Panc1 (cell line): ENCODE measurements around the gene C11orf21. TPM values are rescaled to one million over a fixed set of nuclear protein-coding genes. Genes with fewer than 3 reads are reported as not detected.

Source experiments
- ATAC-seq: fragments of 200-7000 bp; cut with Tn5 transposase; 2 replicates; pipeline ENCODE4 v1.9.1; 2020; ENCODE audit warnings: mild to moderate bottlenecking, moderate library complexity
- BruUV-seq: library from RNA; stranded (reverse); fragments of 400-500 nt; replicated peaks from 2 replicates; lab custom pipeline; 2021; lab: Mats Ljungman, UMichigan
- CTCF ChIA-PET: fragments of 300-600 bp; sonication (Branson Sonifier 250); formaldehyde crosslinking; loops from one replicate; lab custom pipeline; 2022; ENCODE audit warnings: antibody characterized with exemption; lab: Charles Lee
- POLR2A ChIA-PET: fragments of 300-600 bp; sonication (Branson Sonifier 250); formaldehyde crosslinking; loops from one replicate; lab custom pipeline; 2022; ENCODE audit warnings: antibody characterized with exemption; lab: Charles Lee
- DNase-seq: peaks from one replicate; pipeline ENCODE4 v3.0.0-alpha.2; 2010; ENCODE audit warnings: low read depth, low spot score
- H3K27ac ChIP-seq: 2 replicates; pipeline ENCODE4 v1.5.1; 2011; ENCODE audit warnings: mild to moderate bottlenecking, low read length, inconsistent platforms
- H3K27me3 ChIP-seq: fragments of 200-500 bp; sonication (Bioruptor generic); 2 replicates; pipeline ENCODE4 v1.6.0; 2014; ENCODE audit warnings: low read length, inconsistent platforms; ENCODE audit not compliant: control insufficient read depth, insufficient read depth
- H3K36me3 ChIP-seq: fragments of 200-500 bp; sonication (Bioruptor generic); 2 replicates; pipeline ENCODE4 v1.5.1; 2014; ENCODE audit warnings: inconsistent platforms, mild to moderate bottlenecking, low read length, moderate library complexity; ENCODE audit not compliant: control insufficient read depth, insufficient read depth
- H3K4me1 ChIP-seq: 2 replicates; pipeline ENCODE4 v1.5.1; 2011; ENCODE audit warnings: inconsistent platforms, mild to moderate bottlenecking, low read length, moderate library complexity; ENCODE audit not compliant: control insufficient read depth, insufficient read depth
- H3K4me3 ChIP-seq, 2 experiments: 2 replicates each; pipeline ENCODE4 v1.5.1; 2011 to 2012; ENCODE audit warnings: low read depth in 2 of 2, low read length in 2 of 2, mild to moderate bottlenecking in 2 of 2, inconsistent platforms in 1 of 2, moderate library complexity in 1 of 2
- H3K9me3 ChIP-seq: fragments of 200-500 bp; sonication (Bioruptor generic); 2 replicates; pipeline ENCODE4 v1.5.1; 2014; ENCODE audit warnings: low read depth, mild to moderate bottlenecking, inconsistent platforms, low read length, moderate library complexity; ENCODE audit not compliant: control insufficient read depth, insufficient read depth
- POLR2AphosphoS5 ChIP-seq: IDR thresholded peaks from 2 replicates; pipeline ENCODE4 v1.6.1; 2012; ENCODE audit warnings: mild to moderate bottlenecking, low read depth, low read length, moderate library complexity
- SIN3A ChIP-seq: IDR thresholded peaks from 2 replicates; pipeline ENCODE4 v1.6.1; 2012; ENCODE audit warnings: low read depth, mild to moderate bottlenecking, low read length, moderate library complexity, borderline replicate concordance; ENCODE audit not compliant: insufficient read depth
- TCF7L2 ChIP-seq: IDR thresholded peaks from 2 replicates; pipeline ENCODE4 v1.6.1; 2011; ENCODE audit warnings: mild to moderate bottlenecking, low read depth, low read length, inconsistent platforms
- in situ Hi-C: cut with HindIII; loops from 2 replicates; pipeline ENCODE4 v1.10.0; 2016; ENCODE audit warnings: low sequenced_read_pairs, low pct_unique_long_range_greater_than_20kb
- intact Hi-C: fragments of 100-400 bp; cut with micrococcal nuclease; formaldehyde crosslinking; loops from one replicate; pipeline ENCODE4 v1.10.0; 2022; ENCODE audit not compliant: unreplicated experiment
- total RNA-seq: library from RNA; stranded (reverse); gene quantifications from one replicate; pipeline ENCODE4 v1.2.1, GENCODE V29; 2021; ENCODE audit not compliant: unreplicated experiment
- TF ChIP-seq, protein P1 (sequence below), 2 experiments: IDR thresholded peaks; 2 replicates each; pipeline ENCODE4 v1.6.1; 2011 to 2012; ENCODE audit warnings: low read depth in 2 of 2, control low read depth in 1 of 2, low read length in 1 of 2, mild to moderate bottlenecking in 1 of 2, moderate library complexity in 1 of 2; ENCODE audit not compliant: insufficient read depth in 1 of 2
- TF ChIP-seq, protein P2 (sequence below): fragments of 450-650 bp; IDR thresholded peaks from 2 replicates; pipeline ENCODE4 v1.5.1; 2017; ENCODE audit warnings: mild to moderate bottlenecking

The C11orf21 gene
- total RNA-seq, 1 experiment from 2014 or later = 0.31 TPM

- ChIA-PET POLR2A (interaction anchor here (0.6 kb wide), 2 partner anchors 68 to 410 kb away, joined by 3 read pairs; partner anchors contain the start of gene TNNI2), CTCF (no interaction called here)
- H3K4me3 ChIP-seq = no peak overlapping the region
- TF ChIP-seq, protein P1, sequence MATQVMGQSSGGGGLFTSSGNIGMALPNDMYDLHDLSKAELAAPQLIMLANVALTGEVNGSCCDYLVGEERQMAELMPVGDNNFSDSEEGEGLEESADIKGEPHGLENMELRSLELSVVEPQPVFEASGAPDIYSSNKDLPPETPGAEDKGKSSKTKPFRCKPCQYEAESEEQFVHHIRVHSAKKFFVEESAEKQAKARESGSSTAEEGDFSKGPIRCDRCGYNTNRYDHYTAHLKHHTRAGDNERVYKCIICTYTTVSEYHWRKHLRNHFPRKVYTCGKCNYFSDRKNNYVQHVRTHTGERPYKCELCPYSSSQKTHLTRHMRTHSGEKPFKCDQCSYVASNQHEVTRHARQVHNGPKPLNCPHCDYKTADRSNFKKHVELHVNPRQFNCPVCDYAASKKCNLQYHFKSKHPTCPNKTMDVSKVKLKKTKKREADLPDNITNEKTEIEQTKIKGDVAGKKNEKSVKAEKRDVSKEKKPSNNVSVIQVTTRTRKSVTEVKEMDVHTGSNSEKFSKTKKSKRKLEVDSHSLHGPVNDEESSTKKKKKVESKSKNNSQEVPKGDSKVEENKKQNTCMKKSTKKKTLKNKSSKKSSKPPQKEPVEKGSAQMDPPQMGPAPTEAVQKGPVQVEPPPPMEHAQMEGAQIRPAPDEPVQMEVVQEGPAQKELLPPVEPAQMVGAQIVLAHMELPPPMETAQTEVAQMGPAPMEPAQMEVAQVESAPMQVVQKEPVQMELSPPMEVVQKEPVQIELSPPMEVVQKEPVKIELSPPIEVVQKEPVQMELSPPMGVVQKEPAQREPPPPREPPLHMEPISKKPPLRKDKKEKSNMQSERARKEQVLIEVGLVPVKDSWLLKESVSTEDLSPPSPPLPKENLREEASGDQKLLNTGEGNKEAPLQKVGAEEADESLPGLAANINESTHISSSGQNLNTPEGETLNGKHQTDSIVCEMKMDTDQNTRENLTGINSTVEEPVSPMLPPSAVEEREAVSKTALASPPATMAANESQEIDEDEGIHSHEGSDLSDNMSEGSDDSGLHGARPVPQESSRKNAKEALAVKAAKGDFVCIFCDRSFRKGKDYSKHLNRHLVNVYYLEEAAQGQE (IDR thresholded peaks at IDR 0.05; ENCODE audit: insufficient read depth in 1 of 2, low read depth in 2 of 2, low read length in 1 of 2) = no peak
- TF ChIP-seq TCF7L2 = no peak
- TF ChIP-seq, protein P2, sequence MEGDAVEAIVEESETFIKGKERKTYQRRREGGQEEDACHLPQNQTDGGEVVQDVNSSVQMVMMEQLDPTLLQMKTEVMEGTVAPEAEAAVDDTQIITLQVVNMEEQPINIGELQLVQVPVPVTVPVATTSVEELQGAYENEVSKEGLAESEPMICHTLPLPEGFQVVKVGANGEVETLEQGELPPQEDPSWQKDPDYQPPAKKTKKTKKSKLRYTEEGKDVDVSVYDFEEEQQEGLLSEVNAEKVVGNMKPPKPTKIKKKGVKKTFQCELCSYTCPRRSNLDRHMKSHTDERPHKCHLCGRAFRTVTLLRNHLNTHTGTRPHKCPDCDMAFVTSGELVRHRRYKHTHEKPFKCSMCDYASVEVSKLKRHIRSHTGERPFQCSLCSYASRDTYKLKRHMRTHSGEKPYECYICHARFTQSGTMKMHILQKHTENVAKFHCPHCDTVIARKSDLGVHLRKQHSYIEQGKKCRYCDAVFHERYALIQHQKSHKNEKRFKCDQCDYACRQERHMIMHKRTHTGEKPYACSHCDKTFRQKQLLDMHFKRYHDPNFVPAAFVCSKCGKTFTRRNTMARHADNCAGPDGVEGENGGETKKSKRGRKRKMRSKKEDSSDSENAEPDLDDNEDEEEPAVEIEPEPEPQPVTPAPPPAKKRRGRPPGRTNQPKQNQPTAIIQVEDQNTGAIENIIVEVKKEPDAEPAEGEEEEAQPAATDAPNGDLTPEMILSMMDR = no peak
- no peak for TF ChIP-seq SIN3A
- TF ChIP-seq POLR2AphosphoS5 = no peak
- peaks cover 12% of the 10 kb centered on the region; the same call in 1 of the 2 replicates for H3K27me3 ChIP-seq
- intact Hi-C loops = no loop called here
- no peaks in the 10 kb centered on the region for H3K4me1 ChIP-seq
- BruUV-seq = no TSS peak
- H3K36me3 ChIP-seq = no peaks in the 10 kb centered on the region
- H3K27ac ChIP-seq = no peak overlapping the region
- in situ Hi-C loops = no loop called here
- ATAC-seq (no peak; the same call in 1 of the 2 replicates), DNase-seq (no peak)
- H3K9me3 ChIP-seq = peaks cover 3% of the 10 kb centered on the region
These were observed 53.5 kb downstream of the C11orf21 start for GRCh38 chr11:2248242-2248641.

DNA sequence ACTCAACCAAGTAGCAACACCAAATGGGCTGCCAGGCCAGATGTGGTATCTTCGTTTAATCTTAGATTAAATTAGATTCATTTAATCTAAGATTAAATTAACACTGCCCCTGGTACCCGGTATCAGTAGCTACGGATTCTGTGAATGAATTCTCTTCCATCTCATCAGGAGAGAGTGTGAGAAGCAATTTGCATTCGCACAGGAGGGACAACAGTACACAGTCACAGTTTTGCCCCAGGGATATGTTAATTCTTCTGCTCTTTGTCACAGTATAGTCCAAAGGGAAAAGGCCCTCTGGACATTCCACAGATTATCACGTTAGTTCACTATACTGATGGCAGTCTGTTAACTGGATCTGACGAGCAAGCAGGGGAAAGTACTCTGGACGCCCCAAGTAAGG is 54.2 kb downstream of the C11orf21 start:
- Histone ChIP-seq H3K27ac (no peak overlapping the region), H3K4me1 (no peaks in the 10 kb centered on the region), H3K27me3 (peaks cover 12% of the 10 kb centered on the region; the same call in 1 of the 2 replicates), H3K9me3 (peaks cover 10% of the 10 kb centered on the region), H3K4me3 (no peak overlapping the region), H3K36me3 (no peaks in the 10 kb centered on the region)
- ATAC-seq = peak; percentile 43; the same call in 1 of the 2 replicates
- ChIA-PET POLR2A (no interaction called here), CTCF (no interaction called here)
- no peak for DNase-seq
- no TSS peak for BruUV-seq
- TF ChIP-seq POLR2AphosphoS5 (no peak), SIN3A (no peak), TCF7L2 (no peak)
- TF ChIP-seq, protein P1 (IDR thresholded peaks at IDR 0.05; ENCODE audit: insufficient read depth in 1 of 2, low read depth in 2 of 2, low read length in 1 of 2) = no peak
- TF ChIP-seq, protein P2 = no peak
- intact Hi-C loops = no loop called here
- in situ Hi-C loops = no loop called here
